Measurements from ENCODE around the gene RAP1GAP. TPM values are rescaled to one million over a fixed set of nuclear protein-coding genes. Genes with fewer than 3 reads are reported as not detected.

RAP1GAP gene
- total RNA-seq, 2 experiments from 2014 or later, result not detected

- Histone ChIP-seq H3K36me3 (ENCODE audit: insufficient read depth, low read length) (no peaks in the 10 kb centered on the region), H2AFZ (ENCODE audit: low read length) (no peak overlapping the region), H3K9me3 (ENCODE audit: low read length) (no peaks in the 10 kb centered on the region), H3K9me2 (ENCODE audit: insufficient read depth, low read length) (no peaks in the 10 kb centered on the region), H3K79me2 (ENCODE audit: insufficient read depth, low read depth, low read length) (no peaks in the 10 kb centered on the region), H3K4me2 (ENCODE audit: low read length) (no peak overlapping the region), H3K4me3 (ENCODE audit: low read depth, low read length, poor library complexity, severe bottlenecking) (no peak overlapping the region), H4K20me1 (ENCODE audit: insufficient read depth, low read length) (no peaks in the 10 kb centered on the region), H3K27ac (ENCODE audit: low read depth, low read length, poor library complexity, severe bottlenecking) (no peak overlapping the region), H3K4me1 (ENCODE audit: insufficient read depth, low read length, poor library complexity, severe bottlenecking) (no peaks in the 10 kb centered on the region)
- intact Hi-C loops (cut with micrococcal nuclease; ENCODE audit: unreplicated experiment), result no loop called here
- ChIA-PET POLR2A (no interaction called here), CTCF (ENCODE audit: unreplicated experiment) (no interaction called here)
- DNase-seq (ENCODE audit: low spot score), result no peak
- no peak for TF ChIP-seq EZH2phosphoT487 (IDR thresholded peaks at IDR 0.05; ENCODE audit: borderline replicate concordance, low read depth, low read length)
- TF ChIP-seq, protein P1, sequence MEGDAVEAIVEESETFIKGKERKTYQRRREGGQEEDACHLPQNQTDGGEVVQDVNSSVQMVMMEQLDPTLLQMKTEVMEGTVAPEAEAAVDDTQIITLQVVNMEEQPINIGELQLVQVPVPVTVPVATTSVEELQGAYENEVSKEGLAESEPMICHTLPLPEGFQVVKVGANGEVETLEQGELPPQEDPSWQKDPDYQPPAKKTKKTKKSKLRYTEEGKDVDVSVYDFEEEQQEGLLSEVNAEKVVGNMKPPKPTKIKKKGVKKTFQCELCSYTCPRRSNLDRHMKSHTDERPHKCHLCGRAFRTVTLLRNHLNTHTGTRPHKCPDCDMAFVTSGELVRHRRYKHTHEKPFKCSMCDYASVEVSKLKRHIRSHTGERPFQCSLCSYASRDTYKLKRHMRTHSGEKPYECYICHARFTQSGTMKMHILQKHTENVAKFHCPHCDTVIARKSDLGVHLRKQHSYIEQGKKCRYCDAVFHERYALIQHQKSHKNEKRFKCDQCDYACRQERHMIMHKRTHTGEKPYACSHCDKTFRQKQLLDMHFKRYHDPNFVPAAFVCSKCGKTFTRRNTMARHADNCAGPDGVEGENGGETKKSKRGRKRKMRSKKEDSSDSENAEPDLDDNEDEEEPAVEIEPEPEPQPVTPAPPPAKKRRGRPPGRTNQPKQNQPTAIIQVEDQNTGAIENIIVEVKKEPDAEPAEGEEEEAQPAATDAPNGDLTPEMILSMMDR (conservative IDR thresholded peaks at IDR 0.05; ENCODE audit: low read length), result no peak
- BruUV-seq (replicated peaks), result no TSS peak
Observed at GRCh38 chr1:21666576-21667320, 2.4 kb downstream of the RAP1GAP start.

DNA sequence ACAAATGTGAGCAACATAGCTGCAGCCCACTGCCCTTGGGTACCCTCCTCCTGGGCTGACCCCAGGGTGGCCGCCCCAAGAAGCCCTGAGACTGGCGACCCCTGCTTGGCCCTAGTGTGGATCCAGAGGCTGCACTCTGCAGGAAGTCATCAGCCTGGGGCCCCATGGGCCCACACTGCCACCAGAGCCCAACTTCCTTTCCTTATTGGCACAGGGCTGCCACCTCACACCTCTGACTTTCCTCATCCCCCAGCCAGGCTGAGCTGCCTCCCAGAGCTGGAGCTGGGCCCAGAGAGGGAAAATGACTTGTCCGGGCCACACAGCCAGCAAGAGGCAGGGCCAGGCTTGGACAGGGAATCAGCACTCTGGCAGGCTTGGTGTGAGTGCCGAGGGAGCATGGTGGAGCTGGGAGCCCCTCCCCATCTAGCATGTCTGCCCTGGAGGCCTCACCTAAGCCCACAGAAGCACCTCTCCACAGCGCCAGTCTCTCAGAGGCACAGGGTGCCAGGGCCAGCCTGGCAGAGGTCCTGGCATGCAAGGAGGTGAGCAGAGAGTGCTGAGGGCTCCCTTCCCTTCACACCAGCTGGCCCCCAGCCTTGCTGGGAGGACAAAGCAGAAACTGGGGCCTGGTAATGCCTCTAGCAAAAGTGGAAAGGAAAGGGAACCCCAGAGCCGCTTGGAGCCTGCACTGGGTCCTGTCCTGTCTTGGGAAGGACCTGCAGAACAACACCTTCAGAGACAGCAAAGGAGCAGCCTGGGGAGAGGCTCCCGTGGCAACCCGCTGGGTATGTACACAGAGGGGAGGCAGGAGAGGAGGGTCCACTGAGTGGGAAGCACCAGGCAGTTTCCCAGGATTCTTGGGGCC, 3.2 kb downstream of the RAP1GAP start:
- intact Hi-C loops (cut with micrococcal nuclease; ENCODE audit: unreplicated experiment), result no loop called here
- Histone ChIP-seq H3K4me2 (ENCODE audit: low read length) (no peak overlapping the region), H3K9me2 (ENCODE audit: insufficient read depth, low read length) (no peaks in the 10 kb centered on the region), H3K36me3 (ENCODE audit: insufficient read depth, low read length) (no peaks in the 10 kb centered on the region), H2AFZ (ENCODE audit: low read length) (no peak overlapping the region), H3K27ac (ENCODE audit: low read depth, low read length, poor library complexity, severe bottlenecking) (no peak overlapping the region), H4K20me1 (ENCODE audit: insufficient read depth, low read length) (no peaks in the 10 kb centered on the region), H3K4me1 (ENCODE audit: insufficient read depth, low read length, poor library complexity, severe bottlenecking) (no peaks in the 10 kb centered on the region), H3K4me3 (ENCODE audit: low read depth, low read length, poor library complexity, severe bottlenecking) (no peak overlapping the region), H3K79me2 (ENCODE audit: insufficient read depth, low read depth, low read length) (no peaks in the 10 kb centered on the region), H3K9me3 (ENCODE audit: low read length) (no peaks in the 10 kb centered on the region)
- BruUV-seq (replicated peaks), result no TSS peak
- no peak for DNase-seq (ENCODE audit: low spot score)
- no peak for TF ChIP-seq EZH2phosphoT487 (IDR thresholded peaks at IDR 0.05; ENCODE audit: borderline replicate concordance, low read depth, low read length)
- TF ChIP-seq, protein P1 (conservative IDR thresholded peaks at IDR 0.05; ENCODE audit: low read length), result no peak
- CTCF ChIA-PET (ENCODE audit: unreplicated experiment), result no interaction called here
- POLR2A ChIA-PET, result no interaction called here
